ENCODE results near the gene VPS39. TPM values are rescaled to one million over a fixed set of nuclear protein-coding genes. Genes with fewer than 3 reads are reported as not detected.

VPS39 gene
- total RNA-seq, 1 donor from 2014 or later = 102 TPM

DNA sequence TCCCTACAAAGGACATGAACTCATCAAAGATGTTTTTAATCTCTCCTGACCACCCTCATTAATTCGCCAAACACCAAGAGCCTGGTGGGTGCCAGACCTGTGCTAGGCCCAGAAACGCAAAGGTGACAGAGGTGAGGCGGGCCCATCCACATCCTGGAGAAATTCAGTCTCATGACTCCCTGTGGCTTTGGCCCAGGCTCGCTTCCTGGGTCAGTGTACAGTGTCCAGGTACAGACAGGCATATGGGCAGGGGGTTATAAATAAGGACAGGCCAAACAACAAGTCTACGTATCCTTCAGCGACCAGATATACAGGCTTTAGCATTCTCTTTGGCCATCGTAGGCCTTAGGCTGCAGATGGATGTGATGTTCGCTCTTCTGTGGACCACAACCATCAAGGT, 50.7 kb downstream of the VPS39 start:
- H3K36me3 Mint-ChIP-seq (ENCODE audit: low read depth) = peaks cover 39% of the 10 kb centered on the region
- no peak for ATAC-seq (ENCODE audit: low read depth)
- ChIA-PET POLR2A (no interaction called here), CTCF (no interaction called here)
- TF ChIP-seq, protein P1, sequence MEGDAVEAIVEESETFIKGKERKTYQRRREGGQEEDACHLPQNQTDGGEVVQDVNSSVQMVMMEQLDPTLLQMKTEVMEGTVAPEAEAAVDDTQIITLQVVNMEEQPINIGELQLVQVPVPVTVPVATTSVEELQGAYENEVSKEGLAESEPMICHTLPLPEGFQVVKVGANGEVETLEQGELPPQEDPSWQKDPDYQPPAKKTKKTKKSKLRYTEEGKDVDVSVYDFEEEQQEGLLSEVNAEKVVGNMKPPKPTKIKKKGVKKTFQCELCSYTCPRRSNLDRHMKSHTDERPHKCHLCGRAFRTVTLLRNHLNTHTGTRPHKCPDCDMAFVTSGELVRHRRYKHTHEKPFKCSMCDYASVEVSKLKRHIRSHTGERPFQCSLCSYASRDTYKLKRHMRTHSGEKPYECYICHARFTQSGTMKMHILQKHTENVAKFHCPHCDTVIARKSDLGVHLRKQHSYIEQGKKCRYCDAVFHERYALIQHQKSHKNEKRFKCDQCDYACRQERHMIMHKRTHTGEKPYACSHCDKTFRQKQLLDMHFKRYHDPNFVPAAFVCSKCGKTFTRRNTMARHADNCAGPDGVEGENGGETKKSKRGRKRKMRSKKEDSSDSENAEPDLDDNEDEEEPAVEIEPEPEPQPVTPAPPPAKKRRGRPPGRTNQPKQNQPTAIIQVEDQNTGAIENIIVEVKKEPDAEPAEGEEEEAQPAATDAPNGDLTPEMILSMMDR (IDR thresholded peaks at IDR 0.05) = no peak
- no peak overlapping the region for H3K4me3 Mint-ChIP-seq
- no peak for DNase-seq
- H3K4me1 Mint-ChIP-seq = no peaks in the 10 kb centered on the region
- H3K9me3 Mint-ChIP-seq = no peaks in the 10 kb centered on the region
- intact Hi-C loops (cut with micrococcal nuclease) = no loop called here
- no peak overlapping the region for H3K27ac Mint-ChIP-seq
- H3K27me3 Mint-ChIP-seq = no peaks in the 10 kb centered on the region

DNA sequence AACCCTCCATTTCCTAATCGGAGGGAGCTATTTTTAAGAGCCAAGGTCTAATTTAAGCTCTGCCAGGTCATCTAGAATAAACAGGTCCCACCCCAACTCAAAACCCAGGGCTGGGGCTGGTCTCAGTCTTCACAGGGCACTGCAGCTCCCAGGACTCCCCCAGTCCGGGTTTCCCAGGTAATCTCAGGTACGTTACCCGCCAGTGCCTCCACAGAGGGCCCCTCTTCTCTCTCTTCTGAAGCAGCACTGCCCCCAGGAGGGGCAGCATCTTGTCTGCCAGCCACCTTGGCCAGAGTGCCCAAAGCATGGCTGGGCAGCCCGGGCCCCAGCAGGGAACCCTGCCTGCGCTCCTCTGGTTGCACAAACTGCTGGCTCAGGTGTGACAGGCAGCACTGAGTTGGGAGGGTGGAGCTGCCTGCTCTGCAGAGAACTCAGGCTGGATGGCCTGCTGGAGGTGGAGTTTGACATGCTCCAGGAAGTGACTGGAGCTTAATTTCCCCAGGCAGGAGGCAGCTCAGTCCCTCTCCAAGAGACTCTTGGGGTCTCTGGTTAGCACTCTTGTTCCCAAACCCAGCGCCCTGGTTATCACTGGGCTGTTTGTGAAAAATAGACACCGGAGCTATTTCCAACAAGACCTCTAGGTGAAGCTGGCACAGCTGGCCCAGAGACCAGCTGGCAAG, 51.7 kb downstream of the VPS39 start, which contains the start of gene PLA2G4F:
TSS of gene PLA2G4F (minus strand) at position 394 of the 680 bp plus-strand sequence. CDS start at position 307, 87 bp downstream.
- no peak for DNase-seq
- ChIA-PET POLR2A (no interaction called here), CTCF (no interaction called here)

DNA sequence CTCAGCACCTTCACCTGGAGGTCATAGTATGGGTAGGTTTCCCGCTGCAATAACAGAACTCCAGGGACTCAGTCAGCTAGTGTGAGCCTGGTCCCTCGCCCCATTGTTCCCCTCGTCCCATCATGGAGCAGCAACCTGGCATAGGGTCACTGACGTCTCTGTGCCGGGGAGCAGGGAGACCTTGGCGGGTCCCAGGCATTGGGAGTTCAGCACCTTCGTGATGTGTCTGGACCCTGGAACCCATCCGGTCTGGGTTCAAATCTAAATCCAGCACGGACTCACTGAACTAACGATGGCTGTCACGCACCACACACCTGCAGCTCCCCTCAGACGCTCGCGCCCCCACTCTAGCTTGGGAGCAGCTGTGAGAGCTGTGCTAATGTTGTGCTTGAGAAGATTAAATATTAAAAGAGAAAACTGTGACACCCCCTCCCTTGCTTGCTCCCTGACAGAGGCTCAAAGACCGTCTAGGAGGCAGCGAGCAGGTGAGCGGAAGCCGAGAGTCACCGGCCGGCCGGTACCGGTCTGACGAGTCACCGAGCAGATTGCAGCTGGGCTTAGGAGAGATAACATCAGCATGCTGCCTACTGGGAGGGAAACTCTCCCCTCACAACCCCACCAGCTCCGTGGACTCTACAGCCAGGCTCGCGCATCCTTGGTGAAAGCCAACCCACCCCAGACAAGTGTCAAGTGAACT, 52.4 kb downstream of the VPS39 start:
- DNase-seq (no peak), ATAC-seq (ENCODE audit: low read depth) (no peak)
- ChIA-PET POLR2A (interaction anchor here (0.5 kb wide), 1 partner anchor 12 kb away, joined by 4 read pairs; no protein-coding TSS in a partner anchor), CTCF (no interaction called here)
- H3K9me3 Mint-ChIP-seq = no peaks in the 10 kb centered on the region
- intact Hi-C loops (cut with micrococcal nuclease) = no loop called here
- no peak overlapping the region for H3K27ac Mint-ChIP-seq
- no peaks in the 10 kb centered on the region for H3K27me3 Mint-ChIP-seq
- H3K4me3 Mint-ChIP-seq = no peak overlapping the region
- TF ChIP-seq, protein P1 (IDR thresholded peaks at IDR 0.05) = no peak
- peaks cover 22% of the 10 kb centered on the region for H3K36me3 Mint-ChIP-seq (ENCODE audit: low read depth)
- no peaks in the 10 kb centered on the region for H3K4me1 Mint-ChIP-seq

More for the DNA sequence above, 51.7 kb downstream of the VPS39 start, which contains the start of gene PLA2G4F:
- Mint-ChIP-seq H3K36me3 (ENCODE audit: low read depth) (peaks cover 29% of the 10 kb centered on the region), H3K27ac (no peak within 1 kb of the TSS), H3K4me3 (no peak within 1 kb of the TSS), H3K9me3 (no peaks in the 10 kb centered on the region), H3K4me1 (no peaks in the 10 kb centered on the region), H3K27me3 (no peaks in the 10 kb centered on the region)
- intact Hi-C loops (cut with micrococcal nuclease) = no loop called here
- ATAC-seq (ENCODE audit: low read depth) = no peak
- TF ChIP-seq, protein P1 (IDR thresholded peaks at IDR 0.05) = no peak

DNA sequence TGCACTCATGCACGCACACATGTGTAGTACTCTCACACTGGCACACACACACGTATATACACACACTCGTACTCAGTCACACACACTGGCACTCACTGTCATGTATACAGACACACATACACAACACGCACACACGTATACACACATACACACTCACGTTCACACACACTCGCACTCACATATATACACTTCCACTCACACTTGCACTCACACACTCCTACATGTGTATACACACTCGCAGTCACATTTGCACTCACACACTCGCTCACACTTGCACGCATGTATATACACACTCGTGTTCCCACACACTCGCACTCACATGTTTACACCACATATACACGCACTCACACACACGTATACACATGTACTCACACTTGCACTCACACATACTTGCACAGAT, 53.1 kb downstream of the VPS39 start:
- TF ChIP-seq, protein P1 (IDR thresholded peaks at IDR 0.05) = no peak
- DNase-seq = no peak
- intact Hi-C loops (cut with micrococcal nuclease) = no loop called here
- no peak overlapping the region for H3K27ac Mint-ChIP-seq
- H3K27me3 Mint-ChIP-seq = no peaks in the 10 kb centered on the region
- ChIA-PET CTCF (no interaction called here), POLR2A (no interaction called here)
- H3K4me3 Mint-ChIP-seq = no peak overlapping the region
- no peaks in the 10 kb centered on the region for H3K9me3 Mint-ChIP-seq
- H3K36me3 Mint-ChIP-seq (ENCODE audit: low read depth) = peaks cover 15% of the 10 kb centered on the region
- no peaks in the 10 kb centered on the region for H3K4me1 Mint-ChIP-seq
- ATAC-seq (ENCODE audit: low read depth) = no peak

DNA sequence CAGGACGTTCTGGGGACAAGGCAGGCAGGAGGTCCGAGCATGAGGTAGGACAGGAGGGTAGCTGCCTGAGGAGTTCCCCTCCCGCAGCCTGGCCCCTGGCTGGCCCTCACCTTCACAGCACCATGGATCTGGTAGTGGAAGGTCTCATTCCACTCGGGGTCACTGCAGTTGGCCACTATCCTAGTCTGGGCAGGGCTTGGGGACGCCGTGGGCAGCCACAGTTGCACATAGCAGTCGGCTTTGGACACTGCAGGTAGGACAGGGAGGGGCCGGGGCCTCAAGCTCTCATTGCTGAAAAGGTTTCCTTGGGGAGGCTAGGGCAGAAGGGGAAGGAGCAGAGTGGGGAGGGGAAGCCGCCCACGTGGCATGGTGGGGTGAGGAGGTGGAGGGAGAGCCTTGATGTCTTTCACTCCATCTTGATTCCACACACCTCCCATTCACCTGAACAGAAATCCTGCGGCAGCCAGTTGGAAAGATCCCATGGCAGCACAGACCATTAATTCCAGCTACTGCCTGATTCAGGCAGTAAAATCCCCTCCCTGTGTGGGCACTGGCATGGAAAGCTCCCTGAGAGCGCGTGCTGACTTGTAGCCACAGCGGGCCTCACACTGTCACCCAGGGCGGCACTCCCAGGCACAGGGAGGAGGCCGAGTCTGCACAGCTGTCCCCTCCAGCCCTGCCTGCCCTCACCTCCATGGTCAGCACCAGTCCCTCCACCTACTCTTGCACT, 53.7 kb downstream of the VPS39 start:
- POLR2A ChIA-PET = no interaction called here
- CTCF ChIA-PET = no interaction called here
- Mint-ChIP-seq H3K27ac (no peak overlapping the region), H3K27me3 (no peaks in the 10 kb centered on the region), H3K4me1 (no peaks in the 10 kb centered on the region), H3K4me3 (no peak overlapping the region), H3K9me3 (no peaks in the 10 kb centered on the region), H3K36me3 (ENCODE audit: low read depth) (peaks cover 9% of the 10 kb centered on the region)
- intact Hi-C loops (cut with micrococcal nuclease) = no loop called here
- no peak for DNase-seq
- TF ChIP-seq, protein P1 (IDR thresholded peaks at IDR 0.05) = no peak
- no peak for ATAC-seq (ENCODE audit: low read depth)

Data from activated B cell treated with CpG ODN at 0.5 μM for 24 hours (primary cell).